T-helper 1 cell (primary cell): ENCODE results near the gene TNFSF9.
"Not testable (repeated sequence)": the region's sequence is repeated elsewhere in the genome, so short reads cannot be mapped to it uniquely, and the experiment has no call there.

Experiments
- DNase-seq, 5 donors: peaks; one replicate each; pipeline ENCODE4 v3.0.0-alpha.2; 2012 to 2020

The TNFSF9 gene

DNA sequence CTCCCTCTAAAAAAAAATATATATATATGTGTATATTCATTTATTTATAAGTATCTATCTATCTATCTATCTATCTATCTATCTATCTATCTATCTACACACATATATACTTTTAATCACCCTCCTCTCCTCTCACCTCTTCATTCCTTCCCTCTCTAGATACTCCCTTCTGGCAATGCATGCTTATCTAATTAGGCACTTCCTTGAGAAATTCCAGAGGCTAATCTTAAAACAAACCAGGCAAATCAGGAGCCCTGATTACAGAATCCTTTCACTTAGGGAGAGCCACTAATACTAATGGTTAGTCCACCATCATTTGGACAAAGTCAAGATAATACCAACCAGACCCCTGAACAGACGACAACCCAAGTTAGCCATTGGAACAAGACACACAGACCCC is 42.5 kb downstream of the TNFSF9 start:
- no peak for DNase-seq

GRCh38 chr19:6576869-6577475 is 46.1 kb downstream of the TNFSF9 start:
- no peak for DNase-seq

- DNase-seq = peak in 1 of 5 donors; percentile 73
Observed at GRCh38 chr19:6577476-6578125, 46.8 kb downstream of the TNFSF9 start.

- no peak for DNase-seq
Observed at GRCh38 chr19:6579450-6580178, 48.8 kb downstream of the TNFSF9 start.

- no peak for DNase-seq
Observed at GRCh38 chr19:6580313-6580712, 49.5 kb downstream of the TNFSF9 start.

DNA sequence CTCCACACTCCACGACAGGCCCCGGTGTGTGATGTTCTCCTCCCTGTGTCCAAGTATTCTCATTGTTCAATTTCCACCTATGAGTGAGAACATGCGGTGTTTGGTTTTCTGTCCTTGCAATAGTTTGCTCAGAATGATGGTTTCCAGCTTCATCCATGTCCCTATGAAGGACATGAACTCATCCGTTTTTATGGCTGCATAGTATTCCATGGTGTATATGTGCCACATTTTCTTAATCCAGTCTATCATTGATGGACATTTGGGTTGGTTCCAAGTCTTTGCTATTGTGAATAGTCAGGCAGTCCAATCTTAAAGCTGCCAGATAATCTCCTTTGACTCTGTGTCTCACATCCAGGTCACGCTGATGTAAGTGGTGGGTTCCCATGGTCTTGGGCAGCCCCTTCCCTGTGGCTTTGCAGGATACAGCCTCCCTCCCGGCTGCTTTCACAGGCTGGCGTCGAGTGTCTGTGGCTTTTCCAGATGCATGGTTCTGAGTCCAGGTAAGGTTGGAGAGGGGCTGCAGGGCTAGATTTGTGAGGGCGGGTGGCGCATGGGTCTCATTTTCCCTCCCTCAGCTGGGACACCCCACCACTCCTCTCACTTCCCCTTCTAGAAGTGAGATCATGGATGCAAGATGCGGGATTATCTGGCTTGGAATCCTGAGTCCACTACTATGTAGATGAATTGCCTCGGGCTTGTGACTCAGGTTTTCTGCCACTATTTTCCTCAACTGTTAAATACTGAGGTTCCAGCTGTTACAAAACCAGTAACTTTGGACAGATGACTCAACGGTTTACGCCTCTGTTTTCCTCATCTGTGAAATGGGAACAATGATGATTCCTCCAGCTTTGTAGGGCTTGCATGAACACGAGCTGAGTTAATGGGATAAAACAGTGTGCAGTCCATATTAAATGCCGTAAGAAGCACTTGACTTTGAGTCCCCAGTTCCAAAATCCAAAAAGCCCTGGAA is 52.0 kb downstream of the TNFSF9 start:
- DNase-seq = not testable (repeated sequence)
